Measurements from ENCODE around the gene CGB5. TPM values are rescaled to one million over a fixed set of nuclear protein-coding genes. Genes with fewer than 3 reads are reported as not detected.

CGB5 gene
- total and polyA plus RNA-seq, 9 of the 15 experiments (the other 6 are each of a cell fraction or from before 2014, with no cell fraction given): not detected

GRCh38 chr19:49085020-49085867 lies 41.6 kb downstream of the CGB5 start, which contains the start of gene SNRNP70 (continued):
- TF ChIP-seq ZNF518B (CRISPR knock-in tag; IDR thresholded peaks at IDR 0.05) (no peak), MCM2 (IDR thresholded peaks at IDR 0.05; ENCODE audit: low read depth) (no peak), E2F8 (IDR thresholded peaks at IDR 0.05; ENCODE audit: low read depth, partially characterized antibody) (peak; percentile 63), THRB (CRISPR knock-in tag; conservative IDR thresholded peaks at IDR 0.05) (peak; percentile 73; the same call in 1 of the 2 replicates), RBM17 (IDR thresholded peaks at IDR 0.05; ENCODE audit: borderline replicate concordance, low read depth, low read length) (no peak), ELK1 (CRISPR knock-in tag; IDR thresholded peaks at IDR 0.05) (no peak), ZNF175 (CRISPR knock-in tag; IDR thresholded peaks at IDR 0.05; ENCODE audit: low read depth) (0 out of 2 replicates have a peak, but pooled peaks have one; percentile 33), E2F1 (CRISPR knock-in tag; IDR thresholded peaks at IDR 0.05) (peak; percentile 73; the same call in 1 of the 2 replicates), MNT (conservative IDR thresholded peaks at IDR 0.05) (peak; percentile 73 to 92; a peak in 3 of 4 replicates), ZNF316 (IDR thresholded peaks at IDR 0.05) (peak; percentile 33; the same call in 1 of the 2 replicates), PHF21A (IDR thresholded peaks at IDR 0.05; ENCODE audit: borderline replicate concordance, low read depth) (0 out of 2 replicates have a peak, but pooled peaks have one; percentile 26), CBX5 (IDR thresholded peaks at IDR 0.05; ENCODE audit: borderline replicate concordance, low read depth) (no peak), CHD4 (IDR thresholded peaks at IDR 0.05; ENCODE audit: insufficient read depth, insufficient replicate concordance, low read depth, low read length, poor library complexity, severe bottlenecking) (no peak)

All from K562 (cell line).